ENCODE results near the gene LIN28A. TPM values are rescaled to one million over a fixed set of nuclear protein-coding genes. Genes with fewer than 3 reads are reported as not detected.
A peak's percentile ranks its signal among the peaks of the same experiment; 100 is the strongest.
"Not testable (repeated sequence)": the region's sequence is repeated elsewhere in the genome, so short reads cannot be mapped to it uniquely, and the experiment has no call there.

LIN28A gene
- total and polyA plus RNA-seq, 2 donors = under 0.01 to 0.05 TPM

DNA sequence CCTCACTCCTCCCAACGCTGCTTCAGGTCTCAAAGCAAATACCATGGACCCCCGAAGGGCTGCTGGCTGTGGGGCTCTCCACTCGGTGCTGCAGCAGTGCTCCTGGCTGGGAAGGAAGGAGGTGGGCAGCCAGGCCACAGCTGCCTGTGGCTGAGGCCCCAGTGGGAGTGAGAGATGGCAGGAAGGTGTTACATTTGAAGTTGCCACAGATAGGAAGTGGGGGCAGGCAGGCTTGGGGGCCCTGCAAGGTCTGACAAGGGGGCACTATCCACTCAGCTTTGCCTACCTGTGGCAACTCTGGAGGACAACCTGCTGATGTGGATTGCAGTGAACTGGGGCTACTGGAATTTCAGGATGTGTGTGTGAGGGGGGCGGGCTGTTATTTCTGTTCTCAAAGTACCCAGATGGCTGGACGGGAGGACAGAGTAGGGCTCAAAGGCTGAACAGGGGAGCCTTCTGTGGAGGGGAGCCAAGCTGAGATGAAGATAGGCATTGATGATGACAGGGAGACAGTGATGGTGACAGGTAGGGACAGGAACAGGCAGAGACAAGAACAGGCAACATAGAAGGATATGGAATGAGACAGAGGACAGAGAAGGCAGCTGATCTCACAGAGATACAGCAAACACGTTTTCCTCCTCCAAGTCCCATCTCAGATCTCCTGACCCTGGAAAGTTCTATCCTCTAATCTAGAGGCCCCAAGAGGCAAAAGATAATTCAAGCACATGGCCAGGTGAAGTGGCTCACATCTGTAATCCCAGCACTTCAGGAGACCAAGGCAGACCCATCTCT lies 39.8 kb upstream of the LIN28A start:
- H3K27me3 ChIP-seq (ENCODE audit: control insufficient read depth in 2 of 2, insufficient read depth in 1 of 2, low read length in 1 of 2) = no peaks in the 10 kb centered on the region
- 48% methylated on average over 6 of the region's 6 CpGs for WGBS
- DNase-seq (ENCODE audit: low read depth in 6 of 9, low spot score in 9 of 9) = no peak
- H3K36me3 ChIP-seq (ENCODE audit: control insufficient read depth in 2 of 2, insufficient read depth in 2 of 2, low read length in 1 of 2) = no peaks in the 10 kb centered on the region
- no peak overlapping the region for H3K27ac ChIP-seq (ENCODE audit: low read depth in 1 of 2, low read length in 1 of 2)
- peaks cover 33 to 52% of the 10 kb centered on the region in 2 donors for H3K4me1 ChIP-seq (ENCODE audit: control insufficient read depth in 2 of 2, insufficient read depth in 2 of 2, low read length in 2 of 2)
- peaks cover 1 to 15% of the 10 kb centered on the region in 2 donors for H3K9me3 ChIP-seq (ENCODE audit: control insufficient read depth in 2 of 2, insufficient read depth in 1 of 2, low read length in 1 of 2)
- no peak overlapping the region for H3K4me3 ChIP-seq (ENCODE audit: low read length in 2 of 2)

DNA sequence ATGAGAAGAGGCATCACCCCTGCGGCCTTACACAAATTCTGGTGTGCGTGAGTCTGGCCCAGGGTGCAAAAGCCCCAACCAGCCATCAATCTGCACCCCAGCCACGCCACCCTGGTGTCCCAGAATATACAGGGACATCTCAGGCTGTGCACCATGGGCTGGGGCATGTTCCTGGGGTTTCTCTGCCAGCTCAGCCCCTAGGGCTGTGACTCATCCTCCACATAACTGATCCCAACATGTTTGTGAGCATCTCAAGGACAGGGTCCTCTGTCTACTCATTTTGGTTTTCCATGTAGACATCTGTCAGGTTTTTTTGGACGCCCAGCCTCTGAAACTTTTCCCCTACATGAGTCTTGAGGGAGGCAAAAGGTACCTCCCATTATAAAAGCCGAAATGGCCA lies 38.6 kb upstream of the LIN28A start:
- no peak for DNase-seq (ENCODE audit: low read depth in 6 of 9, low spot score in 9 of 9)
- Histone ChIP-seq H3K4me1 (ENCODE audit: control insufficient read depth in 2 of 2, insufficient read depth in 2 of 2, low read length in 2 of 2) (peaks cover 35 to 56% of the 10 kb centered on the region in 2 donors), H3K36me3 (ENCODE audit: control insufficient read depth in 2 of 2, insufficient read depth in 2 of 2, low read length in 1 of 2) (no peaks in the 10 kb centered on the region), H3K9me3 (ENCODE audit: control insufficient read depth in 2 of 2, insufficient read depth in 1 of 2, low read length in 1 of 2) (peaks cover 1 to 15% of the 10 kb centered on the region in 2 donors), H3K27ac (ENCODE audit: low read depth in 1 of 2, low read length in 1 of 2) (no peak overlapping the region), H3K4me3 (ENCODE audit: low read length in 2 of 2) (no peak overlapping the region), H3K27me3 (ENCODE audit: control insufficient read depth in 2 of 2, insufficient read depth in 1 of 2, low read length in 1 of 2) (no peaks in the 10 kb centered on the region)
- 97% methylated on average over 5 of the region's 5 CpGs for WGBS

DNA sequence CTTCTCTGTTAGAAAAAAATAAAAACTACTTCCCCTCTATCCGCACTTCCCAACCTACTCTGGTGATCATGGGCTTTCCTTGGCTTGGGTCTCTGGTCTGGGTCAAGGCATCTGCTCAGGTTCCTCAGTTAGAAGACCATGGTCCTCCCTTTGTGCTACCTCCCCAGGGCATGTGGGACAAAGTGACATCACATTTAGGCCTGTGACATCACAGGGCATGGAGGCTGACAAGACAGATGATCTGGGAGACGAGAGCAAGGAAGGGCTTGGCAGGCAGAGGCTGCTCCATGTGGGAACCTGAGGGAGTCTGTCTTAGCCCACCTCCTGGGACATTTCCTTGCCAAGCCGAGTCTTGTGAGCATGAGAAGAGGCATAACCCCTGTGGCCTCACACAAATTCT lies 38.0 kb upstream of the LIN28A start, which contains the start of gene ZNF683:
Gene ZNF683, minus strand, starts transcription at position 140 of the 400 bp plus-strand sequence. CDS start 4,179 bp downstream, outside the sequence.
- Histone ChIP-seq H3K4me1 (ENCODE audit: control insufficient read depth in 2 of 2, insufficient read depth in 2 of 2, low read length in 2 of 2) (peaks cover 37 to 58% of the 10 kb centered on the region in 2 donors), H3K9me3 (ENCODE audit: control insufficient read depth in 2 of 2, insufficient read depth in 1 of 2, low read length in 1 of 2) (peaks cover 1 to 15% of the 10 kb centered on the region in 2 donors)
- H3K36me3 ChIP-seq (ENCODE audit: control insufficient read depth in 2 of 2, insufficient read depth in 2 of 2, low read length in 1 of 2); DNase-seq (ENCODE audit: low read depth in 6 of 9, low spot score in 9 of 9); H3K27me3 ChIP-seq (ENCODE audit: control insufficient read depth in 2 of 2, insufficient read depth in 1 of 2, low read length in 1 of 2); H3K27ac ChIP-seq (ENCODE audit: low read depth in 1 of 2, low read length in 1 of 2); H3K4me3 ChIP-seq (ENCODE audit: low read length in 2 of 2): not testable (repeated sequence)
- 93% methylated on average over 3 of the region's 3 CpGs for WGBS

DNA sequence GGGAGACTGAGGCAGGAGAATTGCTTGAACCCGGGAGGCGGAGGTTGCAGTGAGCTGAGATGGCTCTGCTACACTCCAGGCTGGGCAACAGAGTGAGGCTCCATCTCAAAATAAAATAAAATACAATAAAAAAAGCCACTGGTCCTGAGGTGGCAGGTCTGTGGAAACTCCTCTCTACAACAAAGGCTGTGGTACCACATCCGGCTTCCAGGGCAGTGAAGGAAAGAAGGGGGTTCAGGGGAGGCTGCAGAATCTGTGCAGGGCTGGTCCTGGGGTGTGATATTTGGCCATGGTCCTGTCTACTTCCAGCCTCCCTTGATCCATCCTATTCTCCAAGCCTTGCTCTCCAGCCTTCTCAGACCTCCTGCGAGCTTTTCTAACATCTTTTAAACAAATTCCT lies 37.3 kb upstream of the LIN28A start:
- DNase-seq (ENCODE audit: low read depth in 6 of 9, low spot score in 9 of 9) = peak in 1 of 9 donors; percentile 72
- peaks cover 1 to 15% of the 10 kb centered on the region in 2 donors for H3K9me3 ChIP-seq (ENCODE audit: control insufficient read depth in 2 of 2, insufficient read depth in 1 of 2, low read length in 1 of 2)
- no peaks in the 10 kb centered on the region for H3K36me3 ChIP-seq (ENCODE audit: control insufficient read depth in 2 of 2, insufficient read depth in 2 of 2, low read length in 1 of 2)
- H3K27me3 ChIP-seq (ENCODE audit: control insufficient read depth in 2 of 2, insufficient read depth in 1 of 2, low read length in 1 of 2) = no peaks in the 10 kb centered on the region
- 69% methylated on average over 4 of the region's 4 CpGs for WGBS
- no peak overlapping the region for H3K4me3 ChIP-seq (ENCODE audit: low read length in 2 of 2)
- H3K4me1 ChIP-seq (ENCODE audit: control insufficient read depth in 2 of 2, insufficient read depth in 2 of 2, low read length in 2 of 2) = peaks cover 42 to 64% of the 10 kb centered on the region in 2 donors
- no peak overlapping the region for H3K27ac ChIP-seq (ENCODE audit: low read depth in 1 of 2, low read length in 1 of 2)

DNA sequence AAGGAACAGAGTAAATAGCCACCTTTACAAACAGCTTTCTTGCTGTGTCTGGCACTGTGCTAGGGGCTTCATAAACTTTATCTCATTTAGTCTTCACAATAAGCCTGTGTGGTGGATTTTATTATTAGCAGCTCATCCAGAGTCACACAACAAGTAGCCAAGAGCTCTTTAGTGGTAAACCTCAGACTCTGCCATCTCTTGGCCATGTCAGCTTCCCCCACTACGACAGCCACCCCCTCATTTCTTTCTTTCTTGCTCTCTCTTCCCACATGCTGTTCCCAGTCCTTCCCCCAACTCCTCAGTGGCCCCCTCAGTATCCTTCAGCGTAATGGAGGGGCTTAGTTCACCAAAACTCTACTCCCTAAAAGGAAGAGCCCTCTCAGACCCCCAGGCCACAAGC lies 36.8 kb upstream of the LIN28A start:
- peak overlapping the region in 1 of 2 donors; percentile 18 for H3K27ac ChIP-seq (ENCODE audit: low read depth in 1 of 2, low read length in 1 of 2)
- peaks cover 42 to 70% of the 10 kb centered on the region in 2 donors for H3K4me1 ChIP-seq (ENCODE audit: control insufficient read depth in 2 of 2, insufficient read depth in 2 of 2, low read length in 2 of 2)
- WGBS = 53% methylated on average over 2 of the region's 2 CpGs
- no peaks in the 10 kb centered on the region for H3K36me3 ChIP-seq (ENCODE audit: control insufficient read depth in 2 of 2, insufficient read depth in 2 of 2, low read length in 1 of 2)
- H3K9me3 ChIP-seq (ENCODE audit: control insufficient read depth in 2 of 2, insufficient read depth in 1 of 2, low read length in 1 of 2) = peaks cover 1 to 15% of the 10 kb centered on the region in 2 donors
- H3K4me3 ChIP-seq (ENCODE audit: low read length in 2 of 2) = no peak overlapping the region
- no peaks in the 10 kb centered on the region for H3K27me3 ChIP-seq (ENCODE audit: control insufficient read depth in 2 of 2, insufficient read depth in 1 of 2, low read length in 1 of 2)
- no peak for DNase-seq (ENCODE audit: low read depth in 6 of 9, low spot score in 9 of 9)

DNA sequence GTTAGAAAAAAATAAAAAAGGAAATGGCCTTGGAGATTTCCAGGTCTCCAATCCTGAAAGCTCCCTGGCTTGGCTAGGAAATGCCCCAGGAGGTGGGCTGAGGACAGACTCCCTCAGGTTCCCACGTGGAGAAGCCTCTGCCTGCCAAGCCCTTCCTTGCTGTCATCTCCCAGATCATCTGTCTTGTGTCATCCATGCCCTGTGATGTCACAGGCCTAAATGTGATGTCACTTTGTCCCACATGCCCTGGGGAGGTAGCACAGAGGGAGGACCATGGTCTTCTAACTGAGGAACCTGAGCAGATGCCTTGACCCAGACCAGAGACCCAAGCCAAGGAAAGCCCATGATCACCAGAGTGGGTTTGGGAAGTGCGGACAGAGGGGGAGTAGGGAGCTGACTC lies 36.3 kb upstream of the LIN28A start:
- H3K27ac ChIP-seq (ENCODE audit: low read depth in 1 of 2, low read length in 1 of 2); DNase-seq (ENCODE audit: low read depth in 6 of 9, low spot score in 9 of 9); H3K27me3 ChIP-seq (ENCODE audit: control insufficient read depth in 2 of 2, insufficient read depth in 1 of 2, low read length in 1 of 2); H3K4me3 ChIP-seq (ENCODE audit: low read length in 2 of 2); H3K36me3 ChIP-seq (ENCODE audit: control insufficient read depth in 2 of 2, insufficient read depth in 2 of 2, low read length in 1 of 2): not testable (repeated sequence)
- Histone ChIP-seq H3K4me1 (ENCODE audit: control insufficient read depth in 2 of 2, insufficient read depth in 2 of 2, low read length in 2 of 2) (peaks cover 42 to 75% of the 10 kb centered on the region in 2 donors), H3K9me3 (ENCODE audit: control insufficient read depth in 2 of 2, insufficient read depth in 1 of 2, low read length in 1 of 2) (peaks cover 1 to 15% of the 10 kb centered on the region in 2 donors)
- WGBS = 89% methylated on average over 2 of the region's 2 CpGs

DNA sequence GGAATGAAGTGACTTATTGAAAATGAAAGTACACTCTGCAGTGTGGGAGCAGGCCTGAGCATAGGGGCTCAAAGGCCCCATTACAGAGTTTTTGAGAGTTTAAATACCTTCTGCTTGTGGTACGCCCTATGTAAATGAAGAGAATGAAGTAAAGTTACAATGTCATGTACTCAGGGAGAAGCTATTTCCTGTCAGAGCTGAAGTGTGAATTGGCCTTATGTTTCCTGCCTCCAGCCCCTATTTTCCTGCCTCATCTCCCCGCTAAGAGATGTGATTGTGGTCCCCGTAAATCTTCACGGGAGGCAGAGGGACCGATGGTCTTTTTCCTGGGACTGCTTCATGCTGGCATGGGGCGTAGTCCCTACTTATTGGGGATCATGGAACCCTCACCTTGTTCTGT lies 35.5 kb upstream of the LIN28A start:
- H3K9me3 ChIP-seq (ENCODE audit: control insufficient read depth in 2 of 2, insufficient read depth in 1 of 2, low read length in 1 of 2) = peaks cover 1 to 15% of the 10 kb centered on the region in 2 donors
- H3K27me3 ChIP-seq (ENCODE audit: control insufficient read depth in 2 of 2, insufficient read depth in 1 of 2, low read length in 1 of 2) = no peaks in the 10 kb centered on the region
- H3K36me3 ChIP-seq (ENCODE audit: control insufficient read depth in 2 of 2, insufficient read depth in 2 of 2, low read length in 1 of 2) = no peaks in the 10 kb centered on the region
- peak overlapping the region in 1 of 2 donors; percentile 44 for H3K27ac ChIP-seq (ENCODE audit: low read depth in 1 of 2, low read length in 1 of 2)
- WGBS = 22% methylated on average over 6 of the region's 6 CpGs
- DNase-seq (ENCODE audit: low read depth in 6 of 9, low spot score in 9 of 9) = peak in 1 of 9 donors; percentile 49
- peaks cover 42 to 74% of the 10 kb centered on the region in 2 donors for H3K4me1 ChIP-seq (ENCODE audit: control insufficient read depth in 2 of 2, insufficient read depth in 2 of 2, low read length in 2 of 2)
- no peak overlapping the region for H3K4me3 ChIP-seq (ENCODE audit: low read length in 2 of 2)

DNA sequence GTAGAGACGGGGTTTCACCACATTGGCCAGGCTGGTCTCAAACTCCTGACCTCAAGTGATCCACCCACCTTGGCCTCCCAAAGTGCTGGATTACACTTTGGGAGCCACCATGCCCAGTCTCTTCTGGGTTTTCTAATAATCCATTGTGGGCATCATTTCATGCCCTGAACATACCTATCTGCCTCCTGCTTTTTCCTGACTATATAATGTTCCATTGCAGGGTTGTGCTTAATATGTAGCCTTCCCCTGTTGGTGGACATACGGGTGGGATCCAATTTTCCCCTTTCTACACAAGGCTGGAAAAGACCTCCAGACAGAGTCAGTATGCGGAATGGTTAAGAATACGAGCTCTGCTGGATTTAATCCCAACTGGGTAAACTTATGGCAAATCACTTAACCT lies 34.6 kb upstream of the LIN28A start:
- Histone ChIP-seq H3K9me3 (ENCODE audit: control insufficient read depth in 2 of 2, insufficient read depth in 1 of 2, low read length in 1 of 2) (peaks cover 0 to 5% of the 10 kb centered on the region in 2 donors), H3K4me3 (ENCODE audit: low read length in 2 of 2) (no peak overlapping the region), H3K4me1 (ENCODE audit: control insufficient read depth in 2 of 2, insufficient read depth in 2 of 2, low read length in 2 of 2) (peaks cover 37 to 64% of the 10 kb centered on the region in 2 donors), H3K27ac (ENCODE audit: low read depth in 1 of 2, low read length in 1 of 2) (no peak overlapping the region), H3K36me3 (ENCODE audit: control insufficient read depth in 2 of 2, insufficient read depth in 2 of 2, low read length in 1 of 2) (no peaks in the 10 kb centered on the region), H3K27me3 (ENCODE audit: control insufficient read depth in 2 of 2, insufficient read depth in 1 of 2, low read length in 1 of 2) (no peaks in the 10 kb centered on the region)
- 97% methylated on average over 4 of the region's 4 CpGs for WGBS
- no peak for DNase-seq (ENCODE audit: low read depth in 6 of 9, low spot score in 9 of 9)

DNA sequence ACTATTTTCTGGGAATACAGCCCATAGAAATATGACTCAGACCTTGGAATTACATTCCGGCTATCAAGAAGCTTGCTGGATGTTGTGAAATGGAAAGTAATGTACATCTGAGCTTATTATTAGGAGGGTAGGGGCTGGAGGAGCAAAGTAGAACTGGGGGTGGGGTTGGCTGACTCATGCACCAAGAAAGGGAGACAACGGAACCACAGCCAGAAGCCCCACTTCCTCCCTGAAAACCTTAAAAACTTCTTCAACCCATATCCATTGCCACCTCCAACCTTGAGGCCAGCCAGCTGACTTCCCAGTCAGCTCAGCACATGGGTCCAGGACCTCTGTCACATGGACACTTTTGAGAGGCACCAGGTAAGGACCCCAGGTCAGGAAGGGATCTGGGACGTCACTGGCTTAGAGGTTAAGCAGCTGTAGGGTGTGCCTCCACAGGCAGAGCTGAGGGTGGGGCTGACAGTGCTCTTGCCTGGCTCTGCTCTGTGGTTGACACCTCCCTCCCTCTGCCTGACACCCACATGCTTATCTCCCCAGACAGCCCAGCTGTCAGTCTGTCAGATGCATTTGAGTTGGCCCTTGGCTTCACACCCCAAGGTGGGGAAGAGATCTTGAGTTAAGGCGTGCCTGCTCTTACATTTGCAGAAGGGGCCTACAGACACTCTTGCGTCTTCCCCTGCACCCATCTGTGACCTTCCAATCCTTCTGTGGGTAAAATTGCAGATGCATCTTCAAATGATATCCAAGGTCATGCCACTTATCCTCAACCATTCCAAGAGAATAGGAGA lies 32.3 kb upstream of the LIN28A start:
- WGBS = 7% methylated on average over 5 of the region's 5 CpGs
- peak; percentile 71 to 94 (median 82) for DNase-seq (ENCODE audit: low read depth in 6 of 9, low spot score in 9 of 9)
- no peaks in the 10 kb centered on the region for H3K36me3 ChIP-seq (ENCODE audit: control insufficient read depth in 2 of 2, insufficient read depth in 2 of 2, low read length in 1 of 2)
- no peaks in the 10 kb centered on the region for H3K9me3 ChIP-seq (ENCODE audit: control insufficient read depth in 2 of 2, insufficient read depth in 1 of 2, low read length in 1 of 2)
- peak overlapping the region; percentile 62 to 97 for H3K27ac ChIP-seq (ENCODE audit: low read depth in 1 of 2, low read length in 1 of 2)
- peaks cover 25 to 48% of the 10 kb centered on the region in 2 donors for H3K4me1 ChIP-seq (ENCODE audit: control insufficient read depth in 2 of 2, insufficient read depth in 2 of 2, low read length in 2 of 2)
- H3K4me3 ChIP-seq (ENCODE audit: low read length in 2 of 2) = peak overlapping the region in 1 of 2 donors; percentile 20
- no peaks in the 10 kb centered on the region for H3K27me3 ChIP-seq (ENCODE audit: control insufficient read depth in 2 of 2, insufficient read depth in 1 of 2, low read length in 1 of 2)

Measured in thymus (tissue), 11 donors.